Measurements from ENCODE around the gene STX2.
"Not testable (repeated sequence)": the region's sequence is repeated elsewhere in the genome, so short reads cannot be mapped to it uniquely, and the experiment has no call there.

The STX2 gene

GRCh38 chr12:130761537-130762318, 77.3 kb downstream of the STX2 start:
- no peaks in the 10 kb centered on the region for H3K4me1 Mint-ChIP-seq (ENCODE audit: low read depth)
- no peaks in the 10 kb centered on the region for H3K36me3 Mint-ChIP-seq (ENCODE audit: low read depth)
- H3K27ac Mint-ChIP-seq: no peak overlapping the region
- peak overlapping the region; percentile 18 for H3K4me3 Mint-ChIP-seq
- no peaks in the 10 kb centered on the region for H3K9me3 Mint-ChIP-seq
- H3K27me3 Mint-ChIP-seq (ENCODE audit: low read depth): no peaks in the 10 kb centered on the region

GRCh38 chr12:130754234-130754901, 84.7 kb downstream of the STX2 start:
- no peak overlapping the region for H3K4me3 Mint-ChIP-seq
- no peak overlapping the region for H3K27ac Mint-ChIP-seq

GRCh38 chr12:130752692-130753230, 86.3 kb downstream of the STX2 start:
- Mint-ChIP-seq H3K4me3 (no peak overlapping the region), H3K4me1 (ENCODE audit: low read depth) (no peaks in the 10 kb centered on the region), H3K27ac (no peak overlapping the region), H3K9me3 (peaks cover 6% of the 10 kb centered on the region), H3K36me3 (ENCODE audit: low read depth) (no peaks in the 10 kb centered on the region), H3K27me3 (ENCODE audit: low read depth) (peaks cover 6% of the 10 kb centered on the region)

More at GRCh38 chr12:130754234-130754901, 84.7 kb downstream of the STX2 start:
- Mint-ChIP-seq H3K27me3 (ENCODE audit: low read depth) (no peaks in the 10 kb centered on the region), H3K9me3 (peaks cover 6% of the 10 kb centered on the region), H3K36me3 (ENCODE audit: low read depth) (no peaks in the 10 kb centered on the region), H3K4me1 (ENCODE audit: low read depth) (no peaks in the 10 kb centered on the region)

- H3K27me3 Mint-ChIP-seq (ENCODE audit: low read depth); H3K4me3 Mint-ChIP-seq; H3K9me3 Mint-ChIP-seq; H3K4me1 Mint-ChIP-seq (ENCODE audit: low read depth); H3K27ac Mint-ChIP-seq; H3K36me3 Mint-ChIP-seq (ENCODE audit: low read depth): not testable (repeated sequence)
These were observed 87.0 kb downstream of the STX2 start for GRCh38 chr12:130752037-130752436.

GRCh38 chr12:130748786-130749185, 90.3 kb downstream of the STX2 start:
- no peaks in the 10 kb centered on the region for H3K36me3 Mint-ChIP-seq (ENCODE audit: low read depth)
- no peaks in the 10 kb centered on the region for H3K9me3 Mint-ChIP-seq
- peaks cover 6% of the 10 kb centered on the region for H3K27me3 Mint-ChIP-seq (ENCODE audit: low read depth)
- H3K27ac Mint-ChIP-seq: no peak overlapping the region
- no peak overlapping the region for H3K4me3 Mint-ChIP-seq
- H3K4me1 Mint-ChIP-seq (ENCODE audit: low read depth): no peaks in the 10 kb centered on the region

GRCh38 chr12:130747867-130748740, 90.9 kb downstream of the STX2 start:
- no peaks in the 10 kb centered on the region for H3K4me1 Mint-ChIP-seq (ENCODE audit: low read depth)
- H3K27me3 Mint-ChIP-seq (ENCODE audit: low read depth): peaks cover 6% of the 10 kb centered on the region
- H3K27ac Mint-ChIP-seq: no peak overlapping the region
- no peaks in the 10 kb centered on the region for H3K9me3 Mint-ChIP-seq
- H3K4me3 Mint-ChIP-seq: no peak overlapping the region
- H3K36me3 Mint-ChIP-seq (ENCODE audit: low read depth): no peaks in the 10 kb centered on the region

GRCh38 chr12:130746546-130746945, 92.5 kb downstream of the STX2 start:
- peaks cover 6% of the 10 kb centered on the region for H3K27me3 Mint-ChIP-seq (ENCODE audit: low read depth)
- no peak overlapping the region for H3K27ac Mint-ChIP-seq
- no peaks in the 10 kb centered on the region for H3K9me3 Mint-ChIP-seq
- no peaks in the 10 kb centered on the region for H3K36me3 Mint-ChIP-seq (ENCODE audit: low read depth)
- H3K4me3 Mint-ChIP-seq: no peak overlapping the region
- no peaks in the 10 kb centered on the region for H3K4me1 Mint-ChIP-seq (ENCODE audit: low read depth)

GRCh38 chr12:130745921-130746320, 93.1 kb downstream of the STX2 start:
- Mint-ChIP-seq H3K27me3 (ENCODE audit: low read depth) (peaks cover 6% of the 10 kb centered on the region), H3K9me3 (no peaks in the 10 kb centered on the region), H3K27ac (no peak overlapping the region), H3K4me3 (no peak overlapping the region), H3K4me1 (ENCODE audit: low read depth) (no peaks in the 10 kb centered on the region), H3K36me3 (ENCODE audit: low read depth) (no peaks in the 10 kb centered on the region)

GRCh38 chr12:130744274-130744673, 94.8 kb downstream of the STX2 start:
- Mint-ChIP-seq H3K36me3 (ENCODE audit: low read depth) (no peaks in the 10 kb centered on the region), H3K4me1 (ENCODE audit: low read depth) (no peaks in the 10 kb centered on the region), H3K9me3 (peaks cover 6% of the 10 kb centered on the region), H3K27ac (no peak overlapping the region), H3K27me3 (ENCODE audit: low read depth) (peaks cover 6% of the 10 kb centered on the region), H3K4me3 (no peak overlapping the region)

GRCh38 chr12:130743606-130744005, 95.4 kb downstream of the STX2 start:
- H3K27ac Mint-ChIP-seq: no peak overlapping the region
- peaks cover 6% of the 10 kb centered on the region for H3K9me3 Mint-ChIP-seq
- H3K36me3 Mint-ChIP-seq (ENCODE audit: low read depth): no peaks in the 10 kb centered on the region
- H3K27me3 Mint-ChIP-seq (ENCODE audit: low read depth): peaks cover 6% of the 10 kb centered on the region
- no peak overlapping the region for H3K4me3 Mint-ChIP-seq
- no peaks in the 10 kb centered on the region for H3K4me1 Mint-ChIP-seq (ENCODE audit: low read depth)

- no peak overlapping the region for H3K27ac Mint-ChIP-seq
- H3K9me3 Mint-ChIP-seq: peaks cover 6% of the 10 kb centered on the region
- peaks cover 5% of the 10 kb centered on the region for H3K27me3 Mint-ChIP-seq (ENCODE audit: low read depth)
- no peaks in the 10 kb centered on the region for H3K36me3 Mint-ChIP-seq (ENCODE audit: low read depth)
- H3K4me1 Mint-ChIP-seq (ENCODE audit: low read depth): no peaks in the 10 kb centered on the region
- H3K4me3 Mint-ChIP-seq: no peak overlapping the region
These were observed 95.9 kb downstream of the STX2 start for GRCh38 chr12:130743176-130743575.

- H3K36me3 Mint-ChIP-seq (ENCODE audit: low read depth): no peaks in the 10 kb centered on the region
- peaks cover 6% of the 10 kb centered on the region for H3K9me3 Mint-ChIP-seq
- no peak overlapping the region for H3K4me3 Mint-ChIP-seq
- H3K4me1 Mint-ChIP-seq (ENCODE audit: low read depth): no peaks in the 10 kb centered on the region
- no peak overlapping the region for H3K27ac Mint-ChIP-seq
- no peaks in the 10 kb centered on the region for H3K27me3 Mint-ChIP-seq (ENCODE audit: low read depth)
These were observed 96.3 kb downstream of the STX2 start for GRCh38 chr12:130742716-130743115.

- no peaks in the 10 kb centered on the region for H3K36me3 Mint-ChIP-seq (ENCODE audit: low read depth)
- no peaks in the 10 kb centered on the region for H3K4me1 Mint-ChIP-seq (ENCODE audit: low read depth)
- no peak overlapping the region for H3K27ac Mint-ChIP-seq
- H3K4me3 Mint-ChIP-seq: no peak overlapping the region
- no peaks in the 10 kb centered on the region for H3K27me3 Mint-ChIP-seq (ENCODE audit: low read depth)
- H3K9me3 Mint-ChIP-seq: peaks cover 6% of the 10 kb centered on the region
These were observed 96.9 kb downstream of the STX2 start for GRCh38 chr12:130742112-130742511.
